ENCODE results near the gene LYST.
"Not testable (repeated sequence)": the region's sequence is repeated elsewhere in the genome, so short reads cannot be mapped to it uniquely, and the experiment has no call there.

Gene LYST

GRCh38 chr1:235659186-235659771 is 207.4 kb downstream of the LYST start:
- no peak for DNase-seq (ENCODE audit: low read depth, low spot score)

DNA sequence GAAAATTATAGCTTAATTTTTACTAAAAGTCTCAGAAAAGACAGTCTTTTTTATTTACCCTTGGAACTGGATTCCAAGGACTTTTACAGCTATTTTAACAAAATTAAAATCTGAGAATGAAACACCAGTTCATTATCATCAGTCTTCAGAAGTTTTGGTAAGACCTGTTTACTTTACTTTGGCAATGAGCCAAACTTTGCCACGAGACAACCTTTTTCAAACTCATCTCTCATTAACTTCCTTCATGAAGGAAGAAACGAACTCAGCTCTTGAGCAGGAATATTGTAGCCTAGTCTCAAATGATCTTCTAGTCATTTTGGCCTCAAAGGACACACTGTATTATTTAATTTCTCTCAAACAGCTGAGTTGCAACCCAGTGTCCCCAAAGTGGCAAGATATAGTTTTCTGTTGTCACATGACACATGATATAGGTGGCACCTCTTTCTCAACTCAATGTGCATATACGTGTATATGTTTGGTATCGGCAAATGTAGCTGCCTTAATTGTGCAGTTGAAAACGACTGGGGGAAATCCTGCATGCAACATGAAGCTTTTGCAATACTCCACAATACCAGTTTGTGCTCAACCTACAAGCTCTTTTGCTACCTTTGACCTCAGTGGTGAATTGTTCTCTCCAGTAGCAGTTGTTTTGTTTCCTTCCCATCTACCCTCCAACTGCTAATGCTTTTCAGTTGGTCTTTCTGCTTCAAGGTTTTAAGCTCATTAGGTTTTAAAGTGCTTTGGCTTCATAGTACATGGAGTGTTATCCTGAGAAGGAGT is 208.8 kb downstream of the LYST start:
- no peak for DNase-seq (ENCODE audit: low read depth, low spot score)

GRCh38 chr1:235657269-235657668 is 209.4 kb downstream of the LYST start:
- no peak for DNase-seq (ENCODE audit: low read depth, low spot score)

GRCh38 chr1:235652364-235652763 is 214.3 kb downstream of the LYST start:
- DNase-seq (ENCODE audit: low read depth, low spot score), result no peak

DNA sequence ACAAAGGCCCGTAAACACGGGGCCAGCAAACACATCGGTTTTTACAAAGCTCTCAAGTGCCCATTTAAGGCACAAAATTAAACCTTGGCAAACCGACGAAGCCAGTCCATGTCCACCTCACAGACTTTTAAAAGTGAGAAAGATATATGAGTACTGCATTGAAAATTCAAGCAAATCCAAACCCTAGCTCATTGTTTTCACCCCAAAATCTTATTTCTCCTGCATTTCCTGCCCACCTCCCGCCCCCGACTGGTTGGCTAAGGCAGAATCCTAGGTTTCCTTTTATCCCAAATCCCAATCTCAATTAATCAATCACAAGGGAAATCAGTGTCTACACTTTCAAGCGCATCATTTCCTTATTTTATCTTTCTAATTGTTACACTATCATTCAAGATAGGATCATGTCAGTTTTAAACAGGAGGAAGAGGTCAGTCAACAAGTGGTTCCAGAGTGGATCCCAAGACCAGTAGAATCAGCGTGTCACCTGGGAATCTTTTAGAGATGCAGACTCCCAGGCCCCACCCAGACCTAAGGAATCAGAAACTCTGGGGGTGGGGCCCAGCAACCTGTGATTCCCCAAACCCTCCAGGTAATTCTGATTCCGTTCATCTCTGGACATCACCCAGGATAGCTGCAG is 215.4 kb downstream of the LYST start:
- DNase-seq (ENCODE audit: low read depth, low spot score), result no peak

DNA sequence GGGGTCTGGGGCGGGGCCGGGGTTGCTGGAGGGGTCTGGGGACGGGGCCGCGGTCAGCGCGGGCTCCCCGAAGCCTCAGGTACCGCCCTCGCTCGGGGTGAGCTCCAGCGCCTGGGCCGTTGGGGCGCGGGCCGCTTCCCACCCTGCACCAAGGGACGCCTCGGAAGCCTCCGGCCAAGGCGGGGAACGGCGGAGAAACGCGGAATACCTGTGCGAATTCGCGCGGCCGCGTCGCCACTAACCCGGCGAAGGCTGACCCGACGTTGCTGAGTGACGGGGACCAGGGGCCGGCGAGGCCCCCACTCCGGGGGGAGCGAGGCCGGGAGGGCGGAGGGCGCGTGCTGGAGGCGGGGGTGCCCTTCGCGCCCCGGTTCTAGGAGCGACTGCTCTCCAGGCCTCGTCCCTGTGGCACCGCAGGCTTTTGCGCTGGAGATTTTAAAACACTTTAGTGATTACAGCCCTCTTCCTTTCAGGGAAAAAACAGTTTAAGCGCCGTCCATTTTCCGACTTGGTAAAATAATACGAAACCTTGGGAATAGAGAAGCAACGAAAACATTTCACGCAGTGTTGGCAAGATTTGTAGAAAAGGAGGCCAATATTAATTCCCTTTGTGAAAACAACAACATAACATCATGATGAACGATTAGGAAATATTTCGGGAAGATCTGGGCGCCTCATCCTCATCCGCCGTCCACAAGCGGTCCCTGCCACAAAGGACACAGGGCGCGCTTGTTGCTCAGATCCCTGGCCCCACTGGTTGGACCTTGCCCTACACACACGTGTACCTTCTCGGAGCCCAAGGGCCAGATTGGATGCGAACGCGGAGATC is 216.2 kb downstream of the LYST start:
- no peak for DNase-seq (ENCODE audit: low read depth, low spot score)

- DNase-seq (ENCODE audit: low read depth, low spot score), result no peak
Observed at GRCh38 chr1:235649368-235650163, 217.1 kb downstream of the LYST start, which contains the start of gene GNG4. GNG4 (minus strand) TSS chr1:235649784; CDS start chr1:235583838, 65,946 bp downstream.

DNA sequence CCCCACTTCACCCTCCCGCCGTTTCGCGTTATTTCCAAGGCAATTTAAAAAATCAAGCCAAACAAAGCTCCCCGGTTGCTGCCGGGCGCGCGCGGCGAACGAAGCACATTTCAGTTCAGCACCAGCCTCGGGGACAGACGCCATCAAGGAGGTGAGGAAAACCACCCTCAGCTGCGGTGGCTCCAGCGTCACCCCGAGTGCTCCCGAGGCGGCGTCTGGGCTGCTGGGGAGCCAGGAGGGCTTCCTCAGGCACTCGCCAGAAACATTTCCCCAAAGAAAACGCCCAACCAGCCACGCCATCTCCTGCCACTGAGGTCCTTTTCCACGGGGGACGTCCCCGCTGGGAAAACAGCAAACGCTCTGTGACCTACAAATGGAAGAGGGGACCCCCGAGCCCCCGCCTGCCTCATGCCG is 217.7 kb downstream of the LYST start:
- DNase-seq (ENCODE audit: low read depth, low spot score), result no peak

- DNase-seq (ENCODE audit: low read depth, low spot score), result no peak
Observed at GRCh38 chr1:235648407-235648907, 218.2 kb downstream of the LYST start.

- DNase-seq (ENCODE audit: low read depth, low spot score), result not testable (repeated sequence)
Observed at GRCh38 chr1:235647537-235647936, 219.2 kb downstream of the LYST start.

- DNase-seq (ENCODE audit: low read depth, low spot score), result no peak
Observed at GRCh38 chr1:235646463-235646862, 220.2 kb downstream of the LYST start.

- no peak for DNase-seq (ENCODE audit: low read depth, low spot score)
Observed at GRCh38 chr1:235644693-235645305, 221.9 kb downstream of the LYST start.

DNA sequence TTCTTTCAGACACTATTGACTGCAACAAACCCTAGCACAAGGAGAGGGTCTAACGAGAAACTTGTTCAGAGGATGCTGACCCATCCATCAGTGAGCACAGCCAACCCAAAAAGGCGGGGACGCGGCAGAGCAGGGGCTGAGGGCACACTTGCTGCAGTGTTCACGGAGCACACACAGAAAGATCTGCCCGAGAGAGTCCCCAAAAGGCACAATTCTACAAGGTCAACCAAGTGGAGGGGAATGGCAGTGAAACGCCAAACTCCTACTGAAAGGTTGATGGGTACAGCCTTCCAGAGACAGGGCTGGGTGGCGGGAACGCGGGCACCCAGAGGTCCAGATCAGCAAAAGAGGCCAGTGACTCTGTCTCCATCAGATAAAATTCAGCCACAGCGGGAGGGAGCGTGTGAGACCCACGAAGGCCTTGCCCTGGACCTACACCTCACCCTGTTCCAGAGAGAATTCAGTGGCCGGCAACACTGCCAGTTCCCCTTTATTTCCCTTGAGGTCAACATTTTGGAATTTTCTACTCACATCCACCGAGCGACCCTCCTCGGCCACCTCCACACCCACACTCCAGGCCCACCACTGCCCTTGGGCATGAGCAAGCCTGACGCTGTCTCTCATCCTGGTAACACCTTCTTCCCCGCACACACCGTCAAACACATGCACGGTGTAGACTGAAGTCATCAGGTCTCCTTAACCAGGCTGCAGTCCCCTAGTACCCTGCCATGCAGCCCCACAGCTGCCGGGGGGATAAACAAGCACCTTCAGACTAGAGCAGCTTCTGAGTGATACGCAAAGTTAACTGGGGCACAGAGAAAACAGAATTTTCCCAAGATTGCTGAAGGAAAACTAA is 222.6 kb downstream of the LYST start:
- DNase-seq (ENCODE audit: low read depth, low spot score), result no peak

GRCh38 chr1:235642943-235643371 is 223.7 kb downstream of the LYST start:
- no peak for DNase-seq (ENCODE audit: low read depth, low spot score)

DNA sequence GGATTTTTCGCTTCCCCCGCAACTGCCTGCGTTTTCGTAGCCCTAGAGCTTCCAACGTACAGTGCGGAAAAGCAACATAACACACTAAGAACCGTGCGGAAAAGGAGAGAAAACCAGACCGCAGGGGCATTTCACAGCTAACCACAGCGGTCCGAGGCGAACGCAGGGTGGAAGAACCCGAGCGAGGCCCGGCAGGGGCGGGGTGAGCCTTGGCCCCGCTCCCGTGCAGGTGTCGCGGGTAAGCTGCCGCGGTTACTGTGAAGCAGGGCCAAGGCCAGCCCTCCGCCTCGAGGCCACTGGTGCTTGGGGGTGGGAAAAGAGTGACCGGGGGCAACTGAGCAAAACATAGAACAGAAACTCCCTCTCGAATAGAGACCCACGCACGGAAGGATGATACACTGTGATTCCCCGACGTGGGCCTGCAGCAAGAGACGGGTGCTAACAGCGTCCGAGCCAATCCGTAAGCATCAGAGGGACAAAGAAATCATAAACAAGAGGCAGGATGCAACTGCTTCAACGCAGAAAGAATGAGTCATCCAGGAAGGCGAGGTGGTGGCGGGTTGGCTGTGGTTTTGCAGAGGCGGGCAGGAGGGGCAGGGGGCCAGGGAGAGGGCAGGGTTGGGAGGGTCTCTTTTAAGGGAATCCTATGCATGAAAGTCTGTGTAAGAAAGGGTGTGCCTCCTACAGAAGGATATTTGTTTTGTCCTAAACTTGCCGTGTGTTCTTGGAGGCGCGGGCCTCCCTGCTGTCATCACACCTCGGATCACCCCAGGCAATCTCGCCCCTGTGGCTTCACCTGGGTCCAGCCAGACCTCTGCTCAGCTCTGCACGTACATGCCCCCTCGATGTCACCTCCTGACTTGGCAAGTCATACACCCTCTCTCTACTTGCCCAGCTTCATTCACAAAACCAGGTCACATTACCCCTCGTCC is 224.4 kb downstream of the LYST start:
- no peak for DNase-seq (ENCODE audit: low read depth, low spot score)

GRCh38 chr1:235640580-235640979 is 226.1 kb downstream of the LYST start:
- no peak for DNase-seq (ENCODE audit: low read depth, low spot score)

- no peak for DNase-seq (ENCODE audit: low read depth, low spot score)
Observed at GRCh38 chr1:235639226-235640205, 227.2 kb downstream of the LYST start.
